Thyroid gland (tissue), 4 donors: ENCODE data around the gene CXXC1.

ENCODE experiments used
- CTCF ChIP-seq, 6 experiments: fragments of 200-600 bp in 3 of 6; fragments of 450-650 bp in 3 of 6; sonication (generic) in 3 of 6; IDR thresholded peaks; one replicate each; pipeline ENCODE4 v1.5.1; 2016 to 2019; ENCODE audit warnings: antibody characterized with exemption in 6 of 6, mild to moderate bottlenecking in 2 of 6, inconsistent platforms in 1 of 6, moderate library complexity in 1 of 6
- POLR2A ChIP-seq, 2 donors: fragments of 450-650 bp; IDR thresholded peaks; one replicate each; pipeline ENCODE4 v1.6.1; 2017; ENCODE audit warnings: antibody characterized with exemption in 2 of 2, mild to moderate bottlenecking in 2 of 2, moderate library complexity in 1 of 2

- no peak for TF ChIP-seq CTCF (IDR thresholded peaks at IDR 0.05)
- TF ChIP-seq POLR2A (IDR thresholded peaks at IDR 0.05), result no peak
These were observed 1.7 kb downstream of the CXXC1 start for GRCh38 chr18:50285631-50286321.
